IPS DF 4.7 (cell line): ENCODE measurements around the gene ADGRE1.

Source experiments
- DNase-seq: peaks from one replicate; pipeline ENCODE4 v3.0.0-alpha.2; 2013; ENCODE audit warnings: low spot score; ENCODE audit errors: extremely low read depth

The ADGRE1 gene

DNA sequence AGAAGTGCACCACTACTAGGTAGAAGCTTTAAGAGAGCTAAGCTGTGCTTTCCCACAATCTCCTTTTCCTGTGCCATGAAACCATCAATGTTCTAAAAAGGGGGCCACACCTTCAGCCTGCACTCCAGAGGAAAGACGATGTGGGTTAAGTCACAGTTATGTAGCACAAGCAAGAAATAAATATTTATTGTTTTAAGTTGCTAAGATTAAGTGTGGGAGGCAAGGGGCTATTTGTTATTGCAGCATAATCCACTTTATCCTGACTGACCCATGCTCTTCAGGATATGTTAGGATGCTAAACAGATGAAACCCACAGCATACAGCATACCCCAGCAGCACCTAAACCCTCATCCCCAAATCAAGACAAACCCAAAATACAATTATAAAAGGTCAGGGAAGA is 69.2 kb downstream of the ADGRE1 start:
- no peak for DNase-seq

DNA sequence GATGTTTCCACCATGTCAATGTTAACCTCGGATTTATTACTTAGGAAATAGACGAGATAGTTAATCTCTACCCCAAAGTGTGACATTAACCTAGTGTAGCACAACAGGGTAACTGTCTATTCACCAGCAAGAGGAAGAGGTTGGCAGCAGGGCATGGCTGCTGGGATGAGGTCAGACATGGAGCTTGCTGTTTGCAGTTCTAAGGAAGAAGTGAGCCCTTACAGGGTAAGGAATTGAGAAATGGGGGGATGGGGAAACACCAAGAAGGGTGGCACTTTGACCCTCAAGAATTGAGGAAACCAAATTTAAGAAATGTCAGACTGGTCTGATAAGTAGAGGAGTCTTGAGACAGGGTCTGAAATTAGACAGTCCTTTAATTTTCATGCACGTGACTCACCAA is 71.4 kb downstream of the ADGRE1 start:
- no peak for DNase-seq

DNA sequence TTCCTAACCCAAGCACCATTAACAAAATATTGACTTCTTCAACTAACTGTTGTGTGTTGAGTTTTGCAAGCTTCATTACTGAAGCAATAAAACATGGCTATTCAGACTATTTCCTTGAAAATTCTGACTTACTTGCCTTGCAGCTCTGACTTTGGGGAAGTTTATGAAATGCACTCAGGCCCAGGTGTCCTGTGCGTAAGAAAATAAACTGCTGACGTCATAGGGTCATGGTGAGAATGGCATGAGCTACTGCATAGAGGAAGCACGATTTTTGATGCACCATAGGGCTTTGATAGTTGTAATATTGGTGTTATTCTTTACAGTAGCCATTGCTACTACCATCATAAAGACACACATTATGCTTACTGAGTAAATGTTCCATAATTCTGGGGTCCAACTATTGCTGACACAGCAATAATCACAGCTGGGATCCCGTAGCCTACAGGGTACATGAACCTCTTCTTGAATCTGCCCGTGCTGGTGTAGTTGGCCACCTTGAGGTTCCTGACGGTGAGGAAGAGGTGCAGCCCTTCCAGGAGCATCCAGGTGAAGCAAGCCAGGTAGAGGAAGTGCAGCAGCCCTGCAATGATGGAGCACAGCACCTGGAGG is 76.0 kb downstream of the ADGRE1 start:
- DNase-seq, result no peak

DNA sequence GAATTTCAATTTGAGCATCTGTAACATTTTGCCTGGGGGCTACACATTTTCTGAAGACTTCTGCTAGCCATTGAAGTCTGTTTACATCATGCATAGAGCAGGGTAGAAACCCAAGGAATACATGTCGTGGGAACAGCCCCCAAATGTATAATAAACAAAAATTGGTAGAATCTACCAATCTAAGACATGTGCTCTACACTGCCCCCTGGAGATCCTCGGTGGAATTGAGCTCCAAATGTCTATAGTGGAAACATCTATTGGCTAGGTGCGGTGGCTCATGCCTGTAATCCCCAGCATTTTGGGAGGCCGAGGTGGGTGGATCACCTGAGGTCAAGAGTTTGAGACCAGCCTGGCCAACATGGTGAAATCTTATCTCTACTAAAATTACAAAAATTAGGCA is 76.6 kb downstream of the ADGRE1 start:
- no peak for DNase-seq

DNA sequence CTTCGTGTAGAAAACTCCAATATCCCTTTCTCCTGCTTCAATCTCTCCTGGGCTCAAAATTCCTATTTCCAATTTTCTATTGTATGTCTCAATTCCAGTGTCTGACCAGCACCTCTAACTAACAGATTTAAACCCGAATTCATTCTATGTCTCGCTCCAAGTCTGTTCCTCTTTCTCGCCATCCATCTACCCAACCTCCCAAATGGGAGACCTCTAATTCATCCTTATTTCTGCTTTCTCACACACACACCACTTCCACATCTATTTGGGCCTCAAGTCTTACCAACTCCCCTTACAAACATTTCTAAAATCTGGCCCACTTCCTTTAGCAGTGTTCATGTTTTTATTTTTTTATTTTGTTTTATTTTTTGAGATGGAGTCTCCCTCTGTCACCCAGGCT is 80.6 kb downstream of the ADGRE1 start:
- DNase-seq, result no peak

DNA sequence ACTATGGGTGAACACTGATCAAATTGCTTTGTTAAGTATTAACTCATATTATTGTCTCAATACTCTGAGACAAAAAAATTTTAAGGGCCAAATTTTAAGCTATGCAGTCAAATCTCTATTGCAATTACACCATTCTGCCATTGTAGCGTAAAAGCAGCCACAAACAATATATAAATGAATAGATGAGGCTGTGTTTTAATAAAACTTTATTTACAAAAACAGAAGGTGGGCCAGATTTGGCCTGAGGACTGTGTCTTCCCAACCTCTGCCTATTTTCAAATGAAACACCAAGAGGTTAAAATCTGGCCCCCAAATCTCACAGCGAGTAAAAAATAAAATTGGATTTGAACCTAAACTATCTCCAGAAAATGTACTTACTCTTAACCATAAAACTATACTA is 82.1 kb downstream of the ADGRE1 start:
- DNase-seq, result no peak

DNA sequence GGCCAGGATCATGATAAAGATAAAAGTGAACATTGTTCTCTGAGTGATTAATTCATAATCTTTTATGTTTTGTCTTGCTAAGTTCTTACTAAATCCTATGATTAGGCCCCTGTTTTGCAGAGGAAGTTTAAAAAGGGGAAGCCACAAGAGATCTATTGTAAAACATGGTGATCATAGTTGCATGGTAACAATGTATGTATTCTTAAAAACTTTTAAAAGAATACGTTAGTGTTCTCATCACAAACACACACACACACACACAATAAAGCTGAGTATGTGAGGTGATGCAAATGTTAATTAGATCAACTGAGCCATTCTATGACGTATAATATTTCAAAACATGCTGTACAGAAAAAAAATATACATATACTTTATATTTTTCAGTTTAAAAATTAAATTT is 82.6 kb downstream of the ADGRE1 start:
- DNase-seq, result no peak

DNA sequence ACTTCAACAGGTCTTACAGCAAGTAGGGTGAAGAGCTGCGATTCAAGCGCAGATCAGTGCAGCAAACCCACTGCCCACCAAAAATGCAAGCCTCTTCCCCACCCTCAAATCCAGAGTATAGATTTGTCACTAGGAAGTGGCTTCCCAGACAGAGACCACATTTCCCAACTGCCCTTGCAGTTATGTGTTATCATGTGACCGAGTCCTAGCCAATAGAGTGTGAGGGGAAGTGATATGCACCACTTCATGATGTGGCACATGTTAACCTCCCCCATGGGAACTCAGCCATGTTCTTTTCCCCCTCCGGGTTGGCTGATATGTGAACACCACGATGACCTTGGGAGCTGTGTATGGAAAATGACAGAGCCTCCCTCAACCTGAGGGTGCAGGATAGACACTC is 83.1 kb downstream of the ADGRE1 start:
- no peak for DNase-seq

DNA sequence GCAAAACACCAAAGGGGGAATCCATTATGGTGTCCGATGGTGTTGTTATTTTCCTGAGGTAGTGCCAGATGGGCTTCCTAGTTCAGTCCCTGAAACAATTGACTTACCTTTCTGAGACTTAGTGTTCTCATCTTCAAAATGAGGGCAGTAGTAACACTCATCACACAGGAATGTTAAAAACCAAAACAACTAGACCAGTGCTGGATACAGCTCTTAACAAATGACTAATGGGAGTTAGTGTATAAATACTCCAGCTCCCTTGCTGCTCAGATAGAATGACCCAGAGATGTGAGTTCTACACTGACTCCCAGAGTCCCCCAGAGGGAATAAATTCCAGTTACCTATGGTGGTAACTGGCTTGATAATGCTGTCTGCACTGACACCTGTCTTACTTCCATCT is 84.0 kb downstream of the ADGRE1 start:
- no peak for DNase-seq

DNA sequence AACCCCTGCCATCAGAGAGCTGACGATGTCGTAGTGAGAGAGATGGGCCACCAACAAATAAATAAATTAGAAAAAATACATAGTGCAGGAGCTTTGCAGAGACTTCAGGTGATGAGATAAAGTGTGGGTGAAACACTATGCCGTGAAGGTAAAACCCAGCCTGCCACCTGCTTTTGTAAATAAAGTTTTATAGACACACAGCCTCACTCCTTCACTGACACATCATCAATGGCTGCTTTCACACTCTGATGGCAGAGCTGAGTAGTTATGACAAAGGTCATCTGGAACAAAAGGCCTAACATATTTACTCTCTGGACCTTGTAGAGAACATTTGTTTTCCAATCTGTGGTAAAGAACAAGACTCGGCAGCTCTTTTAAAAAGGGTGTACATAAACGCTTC is 88.8 kb downstream of the ADGRE1 start:
- no peak for DNase-seq

DNA sequence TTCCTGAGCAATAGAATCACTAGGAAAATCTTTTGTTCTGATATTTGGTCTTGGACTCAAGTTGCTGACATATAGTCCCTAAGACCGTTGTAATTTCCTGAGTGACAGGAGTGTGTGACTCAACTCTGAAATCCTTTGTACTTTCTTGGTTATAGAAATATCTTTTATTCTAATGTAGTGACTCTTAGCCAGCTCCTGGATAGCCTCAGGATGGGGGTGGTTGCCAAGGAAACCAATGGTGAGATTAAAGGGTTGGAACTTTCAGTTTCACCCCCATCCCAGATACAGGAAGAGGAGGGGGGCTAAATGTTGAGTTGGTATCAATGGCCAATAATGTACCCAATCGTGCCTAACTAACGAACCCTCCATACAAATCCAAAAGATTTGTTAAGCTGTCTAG is 92.0 kb downstream of the ADGRE1 start:
- no peak for DNase-seq

DNA sequence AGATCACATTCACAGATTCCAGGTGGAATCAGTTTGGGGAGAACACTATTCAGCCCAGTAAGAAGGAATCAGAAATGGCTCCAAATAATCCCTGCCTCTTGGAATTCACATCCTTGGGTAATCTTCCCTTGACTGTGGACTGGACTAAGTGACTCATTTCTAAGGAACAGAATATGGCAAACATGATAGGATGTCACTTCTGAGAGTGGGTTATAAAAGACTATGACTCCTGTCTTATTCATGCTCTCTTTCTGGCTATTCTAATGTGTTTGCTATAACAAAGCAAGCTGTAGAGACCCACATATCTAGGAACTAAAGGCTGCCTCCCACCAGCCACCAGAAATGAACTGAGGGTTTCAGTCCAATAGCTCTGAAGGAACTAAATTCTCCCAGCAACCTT is 96.1 kb downstream of the ADGRE1 start:
- no peak for DNase-seq

DNA sequence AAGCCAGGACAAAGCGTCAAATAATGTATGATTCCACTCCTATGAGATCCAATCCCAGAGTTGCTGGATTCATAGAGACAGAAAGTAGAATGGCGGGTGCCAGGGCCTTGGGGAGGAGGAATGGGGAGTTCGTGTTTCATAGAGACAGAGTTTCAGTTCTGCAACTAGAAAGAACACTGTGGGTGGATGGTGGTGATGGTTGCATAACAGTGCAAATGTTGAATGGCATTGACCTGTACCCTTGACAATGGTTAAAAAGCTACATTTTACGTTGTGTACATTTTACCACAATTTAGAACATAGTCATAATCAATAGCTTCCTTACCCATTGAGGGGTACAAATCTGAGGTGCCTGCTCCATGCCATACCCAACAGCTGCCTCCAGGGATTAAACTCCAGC is 100.5 kb downstream of the ADGRE1 start:
- no peak for DNase-seq

DNA sequence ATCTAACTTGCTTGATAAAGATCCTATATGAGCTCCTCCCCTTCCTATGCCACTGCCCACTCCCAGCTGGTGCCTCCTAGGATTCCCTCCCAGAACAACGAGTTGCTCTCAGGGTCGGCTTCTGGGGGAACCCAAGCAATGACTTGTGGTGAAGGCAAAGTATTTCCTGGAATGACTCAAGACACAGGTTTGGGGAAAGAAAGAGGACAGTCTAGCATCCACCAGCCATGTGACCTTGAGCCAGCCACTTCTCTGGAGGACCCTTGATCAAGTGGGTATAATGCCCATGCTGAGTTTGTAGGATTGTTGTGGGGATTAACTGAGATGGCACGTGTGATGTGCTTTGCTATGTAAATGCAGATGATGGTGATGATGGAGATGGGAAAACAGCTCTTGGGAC is 100.9 kb downstream of the ADGRE1 start:
- DNase-seq, result no peak
